ENCODE data around the gene SLC4A11. TPM values are rescaled to one million over a fixed set of nuclear protein-coding genes. Genes with fewer than 3 reads are reported as not detected.

The SLC4A11 gene
- polyA plus RNA-seq, 1 of the 3 experiments (the other 2 are of a cell fraction) = 2.7 TPM

- CTCF ChIA-PET = interaction anchor here (0.7 to 2.0 kb wide), 7 partner anchors 11 to 186 kb away, joined by 3 to 5 read pairs (median 4); no protein-coding TSS in a partner anchor
- POLR2A ChIA-PET = interaction anchor here (0.9 to 1.0 kb wide), 2 partner anchors 8 to 17 kb away, joined by 3 to 6 read pairs; no protein-coding TSS in a partner anchor
- no peaks in the 10 kb centered on the region for H4K20me1 ChIP-seq (ENCODE audit: insufficient read depth)
- peaks cover 16% of the 10 kb centered on the region for H3K27me3 ChIP-seq (ENCODE audit: insufficient read depth)
- no peaks in the 10 kb centered on the region for H3K36me3 ChIP-seq (replicated peaks in 1 of 2; ENCODE audit: control insufficient read depth in 1 of 2, insufficient read depth in 2 of 2, low read length in 1 of 2)
- H3K4me3 ChIP-seq (ENCODE audit: low read depth in 2 of 2, low read length in 1 of 2) = peak overlapping the region; percentile 58 to 62
- peaks cover 0 to 2% of the 10 kb centered on the region in 2 experiments; a peak in 1 of 4 replicates for H3K4me1 ChIP-seq (ENCODE audit: control insufficient read depth in 1 of 2, insufficient read depth in 2 of 2, low read depth in 1 of 2, low read length in 1 of 2)
- H3K9ac ChIP-seq = no peak overlapping the region
- no peaks in the 10 kb centered on the region for H3K9me3 ChIP-seq
- peak overlapping the region; percentile 92 for H2AFZ ChIP-seq (ENCODE audit: low read depth)
- TF ChIP-seq TCF12 (IDR thresholded peaks at IDR 0.05) (no peak), RFX5 (IDR thresholded peaks at IDR 0.05; ENCODE audit: low read length) (no peak), YY1 (IDR thresholded peaks at IDR 0.05; ENCODE audit: low read depth) (no peak), ELF1 (IDR thresholded peaks at IDR 0.05) (no peak), CTCF (IDR thresholded peaks at IDR 0.05) (no peak), FOXJ3 (CRISPR knock-in tag; IDR thresholded peaks at IDR 0.05) (no peak), IRF3 (IDR thresholded peaks at IDR 0.05; ENCODE audit: low read depth, low read length) (no peak)
- TF ChIP-seq, protein P1, sequence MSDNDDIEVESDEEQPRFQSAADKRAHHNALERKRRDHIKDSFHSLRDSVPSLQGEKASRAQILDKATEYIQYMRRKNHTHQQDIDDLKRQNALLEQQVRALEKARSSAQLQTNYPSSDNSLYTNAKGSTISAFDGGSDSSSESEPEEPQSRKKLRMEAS (IDR thresholded peaks at IDR 0.05; ENCODE audit: low read depth) = no peak
- TF ChIP-seq, protein P2, sequence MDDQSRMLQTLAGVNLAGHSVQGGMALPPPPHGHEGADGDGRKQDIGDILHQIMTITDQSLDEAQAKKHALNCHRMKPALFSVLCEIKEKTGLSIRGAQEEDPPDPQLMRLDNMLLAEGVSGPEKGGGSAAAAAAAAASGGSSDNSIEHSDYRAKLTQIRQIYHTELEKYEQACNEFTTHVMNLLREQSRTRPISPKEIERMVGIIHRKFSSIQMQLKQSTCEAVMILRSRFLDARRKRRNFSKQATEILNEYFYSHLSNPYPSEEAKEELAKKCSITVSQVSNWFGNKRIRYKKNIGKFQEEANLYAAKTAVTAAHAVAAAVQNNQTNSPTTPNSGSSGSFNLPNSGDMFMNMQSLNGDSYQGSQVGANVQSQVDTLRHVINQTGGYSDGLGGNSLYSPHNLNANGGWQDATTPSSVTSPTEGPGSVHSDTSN (IDR thresholded peaks at IDR 0.05) = no peak
- no peak overlapping the region for H3K27ac ChIP-seq (ENCODE audit: low read depth in 2 of 2, low read length in 1 of 2)
- H3K79me2 ChIP-seq (ENCODE audit: insufficient read depth) = no peaks in the 10 kb centered on the region
- peak overlapping the region; percentile 84 for H3K4me2 ChIP-seq
- H3K9me2 ChIP-seq = no peaks in the 10 kb centered on the region
- no peak for DNase-seq
- 54% methylated on average over 36 of the region's 54 CpGs for WGBS (ENCODE audit: low lambda C conversion rate)
- no peaks in the 10 kb centered on the region for H3F3A ChIP-seq (replicated peaks; ENCODE audit: insufficient read depth)
Observed at GRCh38 chr20:3239867-3240775, 1.1 kb upstream of the SLC4A11 start.

DNA sequence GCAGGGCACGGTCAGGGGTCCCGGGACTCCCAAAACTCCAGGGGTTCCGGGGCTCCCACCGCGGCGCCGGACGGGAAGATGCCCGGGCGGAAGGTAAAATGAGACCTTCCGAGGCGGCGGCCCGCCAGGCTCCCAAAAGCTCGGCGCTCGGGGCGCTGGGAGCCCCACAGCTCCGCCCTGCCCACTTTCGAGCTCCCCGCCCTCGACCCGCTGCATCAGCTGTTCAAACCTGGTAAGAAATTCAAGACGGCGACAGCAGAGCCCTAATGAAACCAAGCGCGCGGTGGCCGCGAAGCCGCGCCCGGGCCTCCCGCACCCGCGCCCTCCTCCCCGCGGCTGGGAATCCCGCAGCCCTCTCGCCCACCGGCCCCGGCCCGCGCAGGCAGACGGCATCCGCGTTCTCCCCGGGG, 369 bp downstream of the SLC4A11 start:
- no peaks in the 10 kb centered on the region for H3K9me3 ChIP-seq
- H3K4me2 ChIP-seq = peak overlapping the region; percentile 84
- POLR2A ChIA-PET = no interaction called here
- CTCF ChIA-PET = interaction anchor here (1.1 to 1.7 kb wide), 5 partner anchors 20 to 185 kb away, joined by 3 to 5 read pairs (median 4); no protein-coding TSS in a partner anchor
- peaks cover 0 to 2% of the 10 kb centered on the region in 2 experiments; a peak in 1 of 4 replicates for H3K4me1 ChIP-seq (ENCODE audit: control insufficient read depth in 1 of 2, insufficient read depth in 2 of 2, low read depth in 1 of 2, low read length in 1 of 2)
- peak overlapping the region; percentile 58 to 62 for H3K4me3 ChIP-seq (ENCODE audit: low read depth in 2 of 2, low read length in 1 of 2)
- no peaks in the 10 kb centered on the region for H3K9me2 ChIP-seq
- H3K79me2 ChIP-seq (ENCODE audit: insufficient read depth) = no peaks in the 10 kb centered on the region
- no peaks in the 10 kb centered on the region for H4K20me1 ChIP-seq (ENCODE audit: insufficient read depth)
- peaks cover 16% of the 10 kb centered on the region for H3K27me3 ChIP-seq (ENCODE audit: insufficient read depth)
- H3K36me3 ChIP-seq (replicated peaks in 1 of 2; ENCODE audit: control insufficient read depth in 1 of 2, insufficient read depth in 2 of 2, low read length in 1 of 2) = no peaks in the 10 kb centered on the region
- no peak for DNase-seq
- no peak overlapping the region for H3K27ac ChIP-seq (ENCODE audit: low read depth in 2 of 2, low read length in 1 of 2)
- no peaks in the 10 kb centered on the region for H3F3A ChIP-seq (replicated peaks; ENCODE audit: insufficient read depth)
- H3K9ac ChIP-seq = no peak overlapping the region
- peak overlapping the region; percentile 92; the same call in 1 of the 2 replicates for H2AFZ ChIP-seq (ENCODE audit: low read depth)
- TF ChIP-seq USF1 (IDR thresholded peaks at IDR 0.05; ENCODE audit: borderline replicate concordance, low read depth) = no peak
- TF ChIP-seq EZH2phosphoT487 (IDR thresholded peaks at IDR 0.05; ENCODE audit: borderline replicate concordance, low read depth) = no peak
- TF ChIP-seq ELF1 (IDR thresholded peaks at IDR 0.05) = no peak
- WGBS (ENCODE audit: low lambda C conversion rate) = 3% methylated on average over 39 of the region's 48 CpGs
